Suprapubic skin (tissue), 4 donors: ENCODE data around the gene SMC5. TPM values are rescaled to one million over a fixed set of nuclear protein-coding genes. Genes with fewer than 3 reads are reported as not detected.

ENCODE experiments used
- DNase-seq, 2 donors: peaks; one replicate each; pipeline ENCODE4 v3.0.0-alpha.2; 2019; ENCODE audit warnings: low spot score in 2 of 2
- H3K27ac ChIP-seq: fragments of 200-600 bp; sonication (generic); one replicate; pipeline ENCODE4 v1.5.1; 2019
- H3K27me3 ChIP-seq: fragments of 200-600 bp; sonication (generic); one replicate; pipeline ENCODE4 v1.5.1; 2019
- H3K36me3 ChIP-seq: fragments of 200-600 bp; sonication (generic); one replicate; pipeline ENCODE4 v1.5.1; 2019
- H3K4me1 ChIP-seq: fragments of 200-600 bp; sonication (generic); one replicate; pipeline ENCODE4 v1.5.1; 2019
- H3K4me3 ChIP-seq: fragments of 200-600 bp; sonication (generic); one replicate; pipeline ENCODE4 v1.5.1; 2019; ENCODE audit warnings: mild to moderate bottlenecking
- H3K9me3 ChIP-seq: fragments of 200-600 bp; sonication (generic); one replicate; pipeline ENCODE4 v1.5.1; 2019
- CTCF ChIP-seq, 2 donors: fragments of 200-600 bp in 1 of 2; fragments of 450-650 bp in 1 of 2; sonication (generic) in 1 of 2; IDR thresholded peaks; one replicate each; pipeline ENCODE4 v1.5.1; 2016 to 2019; ENCODE audit warnings: antibody characterized with exemption in 2 of 2, mild to moderate bottlenecking in 1 of 2, moderate library complexity in 1 of 2
- EP300 ChIP-seq: sonication (generic); formaldehyde crosslinking; IDR thresholded peaks from one replicate; pipeline ENCODE4 v1.6.1; 2017; ENCODE audit warnings: antibody characterized with exemption
- POLR2A ChIP-seq, 2 donors: fragments of 450-650 bp; IDR thresholded peaks; one replicate each; pipeline ENCODE4 v1.6.1; 2017; ENCODE audit warnings: antibody characterized with exemption in 2 of 2, mild to moderate bottlenecking in 2 of 2, moderate library complexity in 2 of 2
- POLR2AphosphoS5 ChIP-seq, 3 donors: sonication (generic); formaldehyde crosslinking; IDR thresholded peaks; one replicate each; pipeline ENCODE4 v1.6.1; 2017; ENCODE audit warnings: antibody characterized with exemption in 3 of 3
- WGBS: methylation state at CpG from one replicate; pipeline ENCODE4 v1.1.5; 2018; 5-methylcytosine and 5-hydroxymethylcytosine counted together
- total RNA-seq, 4 donors: library from RNA; depleted of rRNA; stranded (reverse); fragments of >200 nt; gene quantifications; one replicate each; pipeline ENCODE4 v1.1.0, GENCODE V29; 2016

Gene SMC5
- total RNA-seq, 4 donors from 2014 or later: 23.8 to 40.6 (median 27.3) TPM

- DNase-seq: no peak
Measured at GRCh38 chr9:70262948-70263347, 4.2 kb downstream of the SMC5 start.

GRCh38 chr9:70263421-70263820 lies 4.6 kb downstream of the SMC5 start:
- H3K4me1 ChIP-seq: peaks cover 45% of the 10 kb centered on the region
- H3K27me3 ChIP-seq: no peaks in the 10 kb centered on the region
- DNase-seq: no peak
- H3K36me3 ChIP-seq: peaks cover 29% of the 10 kb centered on the region
- H3K27ac ChIP-seq: no peak overlapping the region
- WGBS: 65% methylated on average over 1 of the region's 1 CpG
- H3K9me3 ChIP-seq: no peaks in the 10 kb centered on the region
- no peak overlapping the region for H3K4me3 ChIP-seq
- TF ChIP-seq CTCF (IDR thresholded peaks at IDR 0.05): no peak
- TF ChIP-seq EP300: no peak
- no peak for TF ChIP-seq POLR2A (IDR thresholded peaks at IDR 0.05)
- TF ChIP-seq POLR2AphosphoS5 (IDR thresholded peaks at IDR 0.05): no peak

More at GRCh38 chr9:70262948-70263347, 4.2 kb downstream of the SMC5 start:
- no peak overlapping the region for H3K27ac ChIP-seq
- no peak overlapping the region for H3K4me3 ChIP-seq
- H3K9me3 ChIP-seq: no peaks in the 10 kb centered on the region
- 48% methylated on average over 6 of the region's 6 CpGs for WGBS
- peaks cover 25% of the 10 kb centered on the region for H3K36me3 ChIP-seq
- TF ChIP-seq POLR2AphosphoS5 (IDR thresholded peaks at IDR 0.05) (no peak), CTCF (IDR thresholded peaks at IDR 0.05) (no peak), EP300 (no peak), POLR2A (IDR thresholded peaks at IDR 0.05) (no peak)
- peaks cover 50% of the 10 kb centered on the region for H3K4me1 ChIP-seq
- no peaks in the 10 kb centered on the region for H3K27me3 ChIP-seq

- DNase-seq: no peak
- Histone ChIP-seq H3K27me3 (no peaks in the 10 kb centered on the region), H3K4me1 (no peaks in the 10 kb centered on the region), H3K27ac (no peak overlapping the region), H3K4me3 (no peak overlapping the region), H3K36me3 (peaks cover 36% of the 10 kb centered on the region), H3K9me3 (no peaks in the 10 kb centered on the region)
- WGBS: 89% methylated on average over 2 of the region's 2 CpGs
- no peak for TF ChIP-seq EP300
- no peak for TF ChIP-seq POLR2A (IDR thresholded peaks at IDR 0.05)
- TF ChIP-seq CTCF (IDR thresholded peaks at IDR 0.05): no peak
- no peak for TF ChIP-seq POLR2AphosphoS5 (IDR thresholded peaks at IDR 0.05)
Measured at GRCh38 chr9:70278305-70278704, 19.5 kb downstream of the SMC5 start.

GRCh38 chr9:70283848-70284247 lies 25.1 kb downstream of the SMC5 start:
- Histone ChIP-seq H3K9me3 (no peaks in the 10 kb centered on the region), H3K4me3 (no peak overlapping the region), H3K27ac (no peak overlapping the region), H3K36me3 (peaks cover 66% of the 10 kb centered on the region), H3K4me1 (peaks cover 5% of the 10 kb centered on the region), H3K27me3 (no peaks in the 10 kb centered on the region)
- no peak for TF ChIP-seq CTCF (IDR thresholded peaks at IDR 0.05)
- no peak for TF ChIP-seq POLR2A (IDR thresholded peaks at IDR 0.05)
- TF ChIP-seq POLR2AphosphoS5 (IDR thresholded peaks at IDR 0.05): no peak
- no peak for TF ChIP-seq EP300
- DNase-seq: no peak
- 93% methylated on average over 1 of the region's 1 CpG for WGBS

- H3K4me1 ChIP-seq: peaks cover 5% of the 10 kb centered on the region
- H3K4me3 ChIP-seq: no peak overlapping the region
- peaks cover 60% of the 10 kb centered on the region for H3K36me3 ChIP-seq
- no peak for TF ChIP-seq EP300
- no peak for TF ChIP-seq CTCF (IDR thresholded peaks at IDR 0.05)
- TF ChIP-seq POLR2AphosphoS5 (IDR thresholded peaks at IDR 0.05): no peak
- no peak for TF ChIP-seq POLR2A (IDR thresholded peaks at IDR 0.05)
- no peak for DNase-seq
- WGBS: 71% methylated on average over 3 of the region's 3 CpGs
- no peaks in the 10 kb centered on the region for H3K27me3 ChIP-seq
- no peaks in the 10 kb centered on the region for H3K9me3 ChIP-seq
- H3K27ac ChIP-seq: no peak overlapping the region
Measured at GRCh38 chr9:70285246-70285645, 26.5 kb downstream of the SMC5 start.
